ENCODE measurements around the gene ITIH5. TPM values are rescaled to one million over a fixed set of nuclear protein-coding genes. Genes with fewer than 3 reads are reported as not detected.

Gene ITIH5
- total and polyA plus RNA-seq, 9 of the 15 experiments (the other 6 are each of a cell fraction or from before 2014, with no cell fraction given): 0.52 to 4.5 (median 2.6) TPM

DNA sequence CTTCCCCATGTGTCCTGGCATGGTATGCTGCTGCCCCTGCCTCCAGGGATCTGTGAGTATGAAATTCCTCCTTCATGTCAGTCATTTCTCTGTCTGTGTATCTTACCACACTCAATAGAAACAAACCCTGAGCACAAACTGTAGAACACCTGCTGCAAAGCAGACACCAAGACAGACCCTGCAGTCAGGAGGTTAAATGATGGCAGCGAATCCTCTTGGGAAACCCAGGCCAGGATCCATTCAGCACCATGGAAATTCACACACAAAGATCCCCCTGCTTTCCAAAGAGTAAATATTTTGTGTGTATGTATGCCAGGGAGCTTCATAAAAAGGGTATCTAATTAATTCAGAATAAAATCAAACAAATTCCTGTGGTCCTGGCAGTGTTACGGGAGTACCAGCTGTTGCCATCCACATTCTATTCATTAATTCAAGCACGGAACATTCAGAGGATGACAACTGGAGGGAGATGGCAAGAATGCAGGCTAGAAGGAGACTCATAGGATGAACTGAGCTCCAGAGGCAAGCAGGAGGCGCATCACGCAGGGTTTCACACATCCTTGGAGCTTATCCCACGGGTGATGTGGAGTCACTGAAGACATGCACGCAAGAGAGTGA lies 14.8 kb downstream of the ITIH5 start:
- H3K27ac ChIP-seq (ENCODE audit: extremely low read depth, low read depth, low read length): no peak overlapping the region
- H3K9me1 ChIP-seq (ENCODE audit: control insufficient read depth, insufficient read depth, low read length): no peaks in the 10 kb centered on the region
- H3K4me2 ChIP-seq (ENCODE audit: insufficient read depth, low read length): no peak overlapping the region
- POLR2A ChIA-PET: interaction anchor here (0.6 kb wide), 1 partner anchor 568 kb away, joined by 4 read pairs; no protein-coding TSS in a partner anchor
- peaks cover 3% of the 10 kb centered on the region in 2 experiments; a peak in 3 of 5 replicates for H3K27me3 ChIP-seq (ENCODE audit: control insufficient read depth in 2 of 2, insufficient read depth in 2 of 2, low read length in 2 of 2)
- CTCF ChIA-PET (ENCODE audit: low intra/inter-chr PET ratio): no interaction called here
- in situ Hi-C loops (cut with MboI): no loop called here
- no peaks in the 10 kb centered on the region for H3K9me3 ChIP-seq (replicated peaks; ENCODE audit: control insufficient read depth, insufficient read depth, low read depth, low read length)
- no peak overlapping the region for H3K9ac ChIP-seq (ENCODE audit: insufficient read depth in 1 of 2, low read depth in 2 of 2, low read length in 2 of 2)
- FAIRE-seq (no peak), ATAC-seq (no peak), DNase-seq (ENCODE audit: extremely low read depth in 1 of 4, low spot score in 3 of 4) (no peak)
- no TSS peak for BruUV-seq (replicated peaks)
- H4K20me1 ChIP-seq (replicated peaks; ENCODE audit: control insufficient read depth, insufficient read depth, low read length): no peaks in the 10 kb centered on the region
- H3K4me3 ChIP-seq: no peak overlapping the region
- H3K36me3 ChIP-seq (ENCODE audit: control insufficient read depth, insufficient read depth, low read length): no peaks in the 10 kb centered on the region
- H2AFZ ChIP-seq (ENCODE audit: low read depth, low read length): no peak overlapping the region
- no peaks in the 10 kb centered on the region for H3K4me1 ChIP-seq (replicated peaks in 1 of 2; ENCODE audit: control insufficient read depth in 2 of 2, insufficient read depth in 2 of 2, low read length in 2 of 2)
- no peaks in the 10 kb centered on the region for H3K79me2 ChIP-seq (ENCODE audit: control insufficient read depth, insufficient read depth, low read length)
- WGBS (ENCODE audit: insufficient coverage, low coverage, missing lambda C conversion rate): under 1% methylated on average over 7 of the region's 7 CpGs
- intact Hi-C loops (cut with micrococcal nuclease): no loop called here
- TF ChIP-seq MTF1 (CRISPR knock-in tag; IDR thresholded peaks at IDR 0.05; ENCODE audit: borderline replicate concordance) (no peak), HNRNPK (IDR thresholded peaks at IDR 0.05; ENCODE audit: low read depth, low read length, poor library complexity, severe bottlenecking) (no peak), RBM22 (IDR thresholded peaks at IDR 0.05; ENCODE audit: low read depth, low read length, poor library complexity, severe bottlenecking) (no peak), ZNF146 (CRISPR knock-in tag; IDR thresholded peaks at IDR 0.05; ENCODE audit: unreplicated experiment) (no peak), ZSCAN29 (IDR thresholded peaks at IDR 0.05) (no peak), ELF2 (CRISPR knock-in tag; IDR thresholded peaks at IDR 0.05) (no peak), TEAD1 (CRISPR knock-in tag; IDR thresholded peaks at IDR 0.05) (no peak), ATF7 (IDR thresholded peaks at IDR 0.05) (no peak), NFE2L1 (tag; IDR thresholded peaks at IDR 0.05; ENCODE audit: borderline replicate concordance, low read depth) (no peak), U2AF1 (optimal IDR thresholded peaks at IDR 0.05; ENCODE audit: low read depth, low read length) (no peak), ZNF175 (CRISPR knock-in tag; IDR thresholded peaks at IDR 0.05; ENCODE audit: low read depth) (no peak), ZBTB7A (IDR thresholded peaks at IDR 0.05; ENCODE audit: borderline replicate concordance, control insufficient read depth, low read depth, low read length) (no peak), RBFOX2 (IDR thresholded peaks at IDR 0.05; ENCODE audit: low read depth, low read length) (no peak), RFX1 (IDR thresholded peaks at IDR 0.05) (no peak), E2F3 (CRISPR knock-in tag; IDR thresholded peaks at IDR 0.05) (no peak), ZNF12 (CRISPR knock-in tag; IDR thresholded peaks at IDR 0.05) (no peak), ADNP (tag; IDR thresholded peaks at IDR 0.05) (no peak)
- TF ChIP-seq, protein P1, sequence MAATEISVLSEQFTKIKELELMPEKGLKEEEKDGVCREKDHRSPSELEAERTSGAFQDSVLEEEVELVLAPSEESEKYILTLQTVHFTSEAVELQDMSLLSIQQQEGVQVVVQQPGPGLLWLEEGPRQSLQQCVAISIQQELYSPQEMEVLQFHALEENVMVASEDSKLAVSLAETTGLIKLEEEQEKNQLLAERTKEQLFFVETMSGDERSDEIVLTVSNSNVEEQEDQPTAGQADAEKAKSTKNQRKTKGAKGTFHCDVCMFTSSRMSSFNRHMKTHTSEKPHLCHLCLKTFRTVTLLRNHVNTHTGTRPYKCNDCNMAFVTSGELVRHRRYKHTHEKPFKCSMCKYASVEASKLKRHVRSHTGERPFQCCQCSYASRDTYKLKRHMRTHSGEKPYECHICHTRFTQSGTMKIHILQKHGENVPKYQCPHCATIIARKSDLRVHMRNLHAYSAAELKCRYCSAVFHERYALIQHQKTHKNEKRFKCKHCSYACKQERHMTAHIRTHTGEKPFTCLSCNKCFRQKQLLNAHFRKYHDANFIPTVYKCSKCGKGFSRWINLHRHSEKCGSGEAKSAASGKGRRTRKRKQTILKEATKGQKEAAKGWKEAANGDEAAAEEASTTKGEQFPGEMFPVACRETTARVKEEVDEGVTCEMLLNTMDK (IDR thresholded peaks at IDR 0.05; ENCODE audit: borderline replicate concordance, insufficient read depth, low read depth, low read length, poor library complexity, severe bottlenecking): no peak
- TF ChIP-seq, protein P2, sequence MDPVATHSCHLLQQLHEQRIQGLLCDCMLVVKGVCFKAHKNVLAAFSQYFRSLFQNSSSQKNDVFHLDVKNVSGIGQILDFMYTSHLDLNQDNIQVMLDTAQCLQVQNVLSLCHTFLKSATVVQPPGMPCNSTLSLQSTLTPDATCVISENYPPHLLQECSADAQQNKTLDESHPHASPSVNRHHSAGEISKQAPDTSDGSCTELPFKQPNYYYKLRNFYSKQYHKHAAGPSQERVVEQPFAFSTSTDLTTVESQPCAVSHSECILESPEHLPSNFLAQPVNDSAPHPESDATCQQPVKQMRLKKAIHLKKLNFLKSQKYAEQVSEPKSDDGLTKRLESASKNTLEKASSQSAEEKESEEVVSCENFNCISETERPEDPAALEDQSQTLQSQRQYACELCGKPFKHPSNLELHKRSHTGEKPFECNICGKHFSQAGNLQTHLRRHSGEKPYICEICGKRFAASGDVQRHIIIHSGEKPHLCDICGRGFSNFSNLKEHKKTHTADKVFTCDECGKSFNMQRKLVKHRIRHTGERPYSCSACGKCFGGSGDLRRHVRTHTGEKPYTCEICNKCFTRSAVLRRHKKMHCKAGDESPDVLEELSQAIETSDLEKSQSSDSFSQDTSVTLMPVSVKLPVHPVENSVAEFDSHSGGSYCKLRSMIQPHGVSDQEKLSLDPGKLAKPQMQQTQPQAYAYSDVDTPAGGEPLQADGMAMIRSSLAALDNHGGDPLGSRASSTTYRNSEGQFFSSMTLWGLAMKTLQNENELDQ (CRISPR knock-in tag; IDR thresholded peaks at IDR 0.05; ENCODE audit: borderline replicate concordance): no peak
